AG09319 (cell line): ENCODE data around the gene TLR10.

Source experiments
- DNase-seq: peaks from one replicate; pipeline ENCODE4 v3.0.0-alpha.2; 2010; ENCODE audit warnings: low read depth; ENCODE audit errors: extremely low read depth
- CTCF ChIP-seq: IDR thresholded peaks from 2 replicates; pipeline ENCODE4 v1.5.1; 2011; ENCODE audit warnings: low read depth, mild to moderate bottlenecking, inconsistent platforms, low read length, moderate library complexity

Gene TLR10

GRCh38 chr4:38805530-38806145 is 22.8 kb upstream of the TLR10 start:
- DNase-seq = no peak
- TF ChIP-seq CTCF = no peak

GRCh38 chr4:38804654-38805295 is 22.0 kb upstream of the TLR10 start, which contains the start of gene TLR1:
TLR1 (minus strand) TSS chr4:38804791; CDS start chr4:38798831, 5,960 bp downstream.
- peak; percentile 25 for DNase-seq

GRCh38 chr4:38803833-38804653 is 21.3 kb upstream of the TLR10 start:
- no peak for DNase-seq
- TF ChIP-seq CTCF = no peak

More at GRCh38 chr4:38804654-38805295, 22.0 kb upstream of the TLR10 start, which contains the start of gene TLR1:
- peak; percentile 47 for TF ChIP-seq CTCF

GRCh38 chr4:38802561-38803355 is 20.0 kb upstream of the TLR10 start:
- TF ChIP-seq CTCF = no peak
- DNase-seq = no peak

- no peak for DNase-seq
- no peak for TF ChIP-seq CTCF
Measured at GRCh38 chr4:38800961-38801450, 18.2 kb upstream of the TLR10 start.

GRCh38 chr4:38800366-38800765 is 17.6 kb upstream of the TLR10 start:
- TF ChIP-seq CTCF = no peak
- no peak for DNase-seq
